SK-N-SH treated with all-trans-retinoic acid at 6 μM for 48 hours (cell line): Measurements from ENCODE around the gene DTNA.

Experiments
- BACH2 ChIP-seq: fragments of 250-450 bp; sonication (Bioruptor Pico); IDR thresholded peaks from 2 replicates; pipeline ENCODE4 v1.9.0; 2021; ENCODE audit warnings: mild to moderate bottlenecking, borderline replicate concordance
- ESRRG ChIP-seq: fragments of 250-450 bp; sonication (Bioruptor Pico); IDR thresholded peaks from 2 replicates; pipeline ENCODE4 v1.6.1; 2021; ENCODE audit warnings: mild to moderate bottlenecking
- OSR1 ChIP-seq: fragments of 250-450 bp; sonication (Bioruptor Pico); IDR thresholded peaks from 2 replicates; pipeline ENCODE4 v1.8.0; 2022; ENCODE audit warnings: moderate library complexity, mild to moderate bottlenecking, inconsistent platforms
- POU6F1 ChIP-seq: fragments of 250-450 bp; sonication (Bioruptor Pico); IDR thresholded peaks from 2 replicates; pipeline ENCODE4 v1.8.0; 2021; ENCODE audit warnings: low read depth, mild to moderate bottlenecking, moderate library complexity, borderline replicate concordance
- ZNF70 ChIP-seq: fragments of 450-650 bp; formaldehyde crosslinking; IDR thresholded peaks from 2 replicates; pipeline ENCODE4 v1.5.0; 2020; ENCODE audit warnings: mild to moderate bottlenecking, moderate library complexity

- no peak for TF ChIP-seq BACH2 (CRISPR knock-in tag)
- TF ChIP-seq POU6F1 (CRISPR knock-in tag) = no peak
- TF ChIP-seq ZNF70 (CRISPR knock-in tag) = no peak
- TF ChIP-seq OSR1 (CRISPR knock-in tag) = no peak
- TF ChIP-seq ESRRG (CRISPR knock-in tag) = no peak
Measured at GRCh38 chr18:34864836-34865497, 154.9 kb downstream of the DTNA start.
